HG03135 (cell line): ENCODE data around the gene SV2B.

Source experiments
- ATAC-seq: cut with Tn5 transposase; IDR thresholded peaks from one replicate; pipeline ENCODE4 v1.9.1; 2021; ENCODE audit warnings: mild to moderate bottlenecking, moderate library complexity; ENCODE audit not compliant: unreplicated experiment

Gene SV2B

GRCh38 chr15:91101608-91101920 is 1.5 kb downstream of the SV2B start:
- ATAC-seq: no peak

DNA sequence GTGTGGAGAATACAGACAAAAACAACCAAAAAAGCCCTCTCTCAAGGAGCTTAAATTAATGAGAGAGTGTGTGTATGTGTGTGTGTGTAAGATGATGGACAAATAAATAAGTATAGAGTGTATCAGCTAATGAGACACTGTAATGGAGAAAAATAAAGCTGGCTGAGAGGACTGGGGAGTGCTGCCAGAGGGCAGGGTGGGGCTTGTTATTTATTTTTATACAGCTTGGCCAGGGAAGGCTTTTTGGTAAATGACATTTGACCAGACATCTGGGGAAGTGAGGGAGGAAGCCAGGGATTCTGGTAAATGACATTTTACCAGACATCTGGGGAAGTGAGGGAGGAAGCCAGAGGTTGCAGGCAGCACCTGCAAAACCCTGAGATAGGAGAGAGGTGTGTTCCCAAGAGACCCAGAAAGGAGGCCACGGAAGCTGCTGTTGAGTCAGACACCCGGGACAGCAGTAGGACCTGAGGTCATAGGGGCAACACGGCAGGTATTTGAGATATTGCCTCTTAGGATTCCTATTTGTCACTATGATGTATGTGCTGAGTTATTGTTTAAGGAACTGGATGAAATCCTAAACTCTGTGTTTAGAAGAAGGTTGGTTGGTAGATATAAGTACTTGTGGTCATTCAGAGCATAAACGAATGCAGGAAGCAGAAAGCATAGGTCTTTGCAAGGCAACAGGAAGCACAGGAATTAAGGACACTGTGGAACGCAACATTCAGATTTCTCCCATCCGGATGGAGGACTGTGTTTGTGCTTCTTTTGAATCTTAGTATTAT is 2.7 kb downstream of the SV2B start:
- no peak for ATAC-seq

DNA sequence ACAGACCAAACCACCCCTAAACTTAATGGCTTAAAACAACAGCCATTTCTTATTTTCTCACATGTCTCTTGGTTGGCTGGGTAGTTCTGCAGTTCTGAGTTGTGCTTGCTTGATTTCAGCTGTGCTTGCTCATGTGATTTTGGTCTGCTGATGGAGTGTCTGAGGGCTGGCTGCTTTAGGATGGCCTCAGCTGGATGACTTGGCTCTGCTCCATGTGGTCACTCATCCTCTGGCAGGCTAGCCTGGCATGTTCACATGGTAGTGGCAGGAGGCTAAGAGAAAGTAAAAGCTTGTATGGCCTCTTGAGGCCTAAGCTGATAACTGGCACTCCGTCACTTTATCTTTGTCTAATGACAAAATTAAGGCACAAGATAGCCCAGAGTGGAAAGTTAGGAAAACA is 4.1 kb downstream of the SV2B start:
- no peak for ATAC-seq

DNA sequence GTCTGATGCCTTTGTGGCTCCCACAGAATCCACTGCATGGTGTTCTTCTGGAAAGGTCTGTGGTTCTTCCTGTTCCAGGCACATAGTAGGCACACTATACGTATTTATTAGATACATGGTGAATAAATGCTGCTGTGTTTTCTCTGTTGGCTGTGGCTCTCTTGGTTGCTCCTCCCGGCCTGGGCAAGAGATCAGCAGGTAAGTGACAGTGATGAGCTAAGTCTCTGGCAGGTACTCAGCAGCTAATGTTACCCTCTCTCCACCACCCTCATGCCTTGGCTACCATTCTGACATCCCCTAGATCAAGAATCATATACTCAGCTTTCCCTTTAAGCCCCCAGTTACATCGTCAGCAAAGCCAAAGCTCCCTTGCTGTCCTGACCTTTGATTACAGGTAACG is 8.4 kb downstream of the SV2B start:
- ATAC-seq: no peak

- ATAC-seq: no peak
Observed at GRCh38 chr15:91109885-91110284, 9.8 kb downstream of the SV2B start.

- no peak for ATAC-seq
Observed at GRCh38 chr15:91110407-91110806, 10.3 kb downstream of the SV2B start.

DNA sequence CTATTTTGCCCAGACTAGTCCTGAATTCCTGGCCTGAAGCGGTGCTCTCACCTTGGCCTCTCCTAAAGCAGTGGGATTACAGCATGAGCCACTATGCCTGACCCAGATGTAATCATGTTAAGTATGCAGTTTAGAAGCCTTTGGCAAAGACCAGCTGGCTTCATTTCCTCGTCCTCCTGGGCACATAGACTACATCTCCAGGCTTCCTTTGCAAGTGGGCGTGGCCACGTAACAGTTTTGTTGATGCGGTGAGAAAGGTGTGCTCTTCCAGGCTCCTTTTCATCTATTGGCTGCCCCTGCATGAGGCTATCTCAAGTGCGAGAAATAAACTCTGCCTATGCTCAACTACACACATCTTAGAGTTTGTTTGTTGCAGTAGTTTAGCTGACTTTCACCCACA is 13.0 kb downstream of the SV2B start:
- ATAC-seq: no peak

GRCh38 chr15:91114301-91114700 is 14.2 kb downstream of the SV2B start:
- no peak for ATAC-seq

- ATAC-seq: peak; percentile 88
Observed at GRCh38 chr15:91116113-91117067, 16.3 kb downstream of the SV2B start.

- no peak for ATAC-seq
Observed at GRCh38 chr15:91117375-91117774, 17.3 kb downstream of the SV2B start.

DNA sequence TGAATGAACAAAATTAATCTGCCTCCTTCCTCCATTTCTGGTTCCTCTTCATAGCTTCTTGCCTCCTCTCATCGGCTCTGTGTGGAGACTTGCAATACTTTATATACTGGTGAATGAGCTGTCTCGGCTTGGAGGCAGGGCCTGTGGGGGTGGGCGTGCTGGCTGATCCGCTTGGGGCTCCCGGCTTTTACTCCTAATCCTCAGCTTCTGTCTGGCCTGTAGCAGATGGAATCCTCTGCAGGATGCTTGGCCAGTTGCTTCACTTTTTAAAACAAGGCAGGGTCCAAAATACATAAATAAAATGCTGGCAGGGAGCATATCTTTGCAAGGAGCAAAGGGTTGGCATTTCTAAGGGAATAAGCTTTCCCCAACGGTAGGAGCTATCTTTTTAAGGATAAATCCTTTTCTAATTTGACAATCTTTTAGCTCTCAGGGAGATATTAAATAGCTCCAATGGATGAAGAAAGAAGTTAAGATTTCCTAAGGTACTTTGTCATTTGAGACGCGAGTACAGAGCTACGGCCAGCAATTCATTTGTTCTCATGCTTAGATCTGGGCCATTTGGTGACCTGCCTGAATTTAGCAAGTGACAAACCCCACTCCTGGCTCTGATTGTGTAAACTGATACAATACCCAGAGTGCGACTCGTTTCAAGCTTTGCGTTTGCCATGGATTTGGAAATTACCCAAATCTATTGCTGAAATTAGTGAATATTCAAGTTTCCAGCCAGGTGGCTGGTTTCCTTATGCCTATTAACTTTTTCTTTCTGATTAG is 18.9 kb downstream of the SV2B start:
- ATAC-seq: no peak

DNA sequence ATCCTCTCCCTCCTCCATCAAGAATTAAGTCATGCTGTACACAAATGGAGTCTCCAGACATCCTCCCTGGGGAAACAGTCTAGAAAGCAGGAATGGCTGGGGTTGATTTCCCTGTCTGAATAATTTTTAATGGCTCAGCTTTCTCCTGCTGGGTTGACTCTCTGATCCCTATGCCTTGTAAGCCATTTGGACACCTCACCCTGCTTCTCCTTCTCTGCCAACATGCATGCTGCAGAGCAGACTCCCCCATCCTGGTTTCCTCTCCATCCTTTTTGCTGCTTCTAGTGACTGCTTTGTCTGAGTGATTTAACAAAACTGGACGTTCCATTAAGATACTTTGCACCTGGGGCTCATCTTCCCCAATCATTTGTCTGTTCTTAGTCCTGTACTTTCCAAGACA is 22.2 kb downstream of the SV2B start:
- ATAC-seq: no peak

GRCh38 chr15:91124132-91124531 is 24.1 kb downstream of the SV2B start:
- no peak for ATAC-seq

DNA sequence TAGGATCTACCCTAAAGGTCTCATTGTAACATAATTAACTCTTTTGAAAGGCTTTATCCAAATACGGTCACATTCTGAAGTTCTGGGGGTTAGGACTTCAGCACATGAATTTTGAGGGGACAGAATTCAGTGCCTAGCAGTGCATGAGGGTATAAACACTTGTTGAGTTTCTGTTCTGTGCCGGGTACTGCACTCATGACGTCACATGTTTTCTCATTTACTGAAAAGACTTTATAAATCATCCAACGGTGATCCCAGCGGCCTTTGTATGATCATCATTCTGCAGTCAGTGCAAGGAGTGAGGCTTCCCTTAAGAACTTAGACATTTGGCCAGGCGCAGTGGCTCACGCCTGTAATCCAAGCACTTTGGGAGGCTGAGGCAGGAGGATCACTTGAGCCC is 25.1 kb downstream of the SV2B start:
- no peak for ATAC-seq

DNA sequence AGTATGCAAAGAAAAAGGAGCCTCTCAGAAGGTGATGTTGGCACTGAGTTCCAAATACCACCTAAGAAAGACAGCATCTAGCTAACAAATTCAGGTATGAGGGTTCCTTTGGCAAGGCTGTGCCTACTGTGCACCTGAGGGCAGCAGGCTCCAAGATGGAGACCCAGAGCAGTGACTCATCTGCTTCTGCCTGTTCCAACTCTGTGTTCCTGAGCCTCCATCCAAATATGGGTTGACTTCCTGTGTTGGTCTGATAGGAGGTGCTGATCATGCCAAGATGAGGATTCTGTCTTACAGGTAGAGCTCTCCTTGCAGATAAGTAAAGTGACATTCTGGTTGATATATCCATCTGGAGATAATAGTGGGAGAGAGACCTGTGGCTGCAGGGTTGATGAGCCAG is 26.0 kb downstream of the SV2B start:
- ATAC-seq: no peak

- ATAC-seq: no peak
Observed at GRCh38 chr15:91127236-91127955, 27.3 kb downstream of the SV2B start.

GRCh38 chr15:91128016-91128415 is 28.0 kb downstream of the SV2B start:
- ATAC-seq: no peak

- ATAC-seq: no peak
Observed at GRCh38 chr15:91129436-91129835, 29.4 kb downstream of the SV2B start.

DNA sequence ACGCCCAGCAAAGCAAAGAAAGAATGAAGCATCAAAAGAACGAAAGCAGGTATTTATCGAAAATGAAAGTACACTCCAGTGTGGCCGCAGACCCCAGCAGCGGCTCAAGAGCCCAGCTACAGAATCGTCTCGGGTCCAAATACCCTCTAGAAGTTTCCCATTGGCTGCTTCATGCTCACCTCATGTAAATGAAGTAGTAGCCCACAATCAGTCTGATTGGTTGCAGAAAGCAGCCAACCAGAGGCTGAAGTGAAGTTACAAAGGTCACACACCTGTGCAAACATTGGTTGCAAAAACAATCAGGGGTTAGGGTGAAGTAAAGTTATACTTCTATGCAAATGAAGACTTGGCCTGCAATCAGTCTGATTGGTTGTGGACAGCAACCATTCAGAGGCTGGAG is 32.0 kb downstream of the SV2B start:
- ATAC-seq: no peak

- no peak for ATAC-seq
Observed at GRCh38 chr15:91133511-91133910, 33.5 kb downstream of the SV2B start.
